ENCODE measurements around the gene KRTAP10-12. TPM values are rescaled to one million over a fixed set of nuclear protein-coding genes. Genes with fewer than 3 reads are reported as not detected.

KRTAP10-12 gene
- total and polyA plus RNA-seq, 4 donors: not detected

DNA sequence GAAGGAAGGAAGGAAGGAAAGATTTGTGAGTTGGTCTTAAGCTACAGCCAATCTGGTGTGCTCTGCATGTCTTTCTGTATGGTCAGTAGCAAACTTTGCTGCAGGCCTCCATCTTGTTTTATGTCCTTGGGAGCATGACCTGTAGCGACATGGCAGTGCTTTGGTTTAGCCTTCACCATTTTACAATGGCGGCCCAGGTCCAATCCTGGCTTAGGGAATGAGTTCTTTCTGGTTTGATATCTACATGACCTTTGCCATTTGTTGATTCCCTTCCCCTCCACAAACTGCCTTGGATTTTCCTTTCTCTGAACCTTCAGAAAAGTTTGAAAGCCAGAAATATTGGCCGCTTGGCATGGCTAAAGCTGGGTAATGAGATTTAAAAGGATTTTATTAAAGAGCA is 44.9 kb downstream of the KRTAP10-12 start:
- H3K27me3 ChIP-seq (ENCODE audit: control insufficient read depth in 3 of 3, insufficient read depth in 3 of 3, low read length in 2 of 3): no peaks in the 10 kb centered on the region
- H3K4me3 ChIP-seq: no peak overlapping the region
- H3K9ac ChIP-seq (ENCODE audit: insufficient read depth in 1 of 2, low read length in 2 of 2): no peak overlapping the region
- ATAC-seq (ENCODE audit: insufficient read depth, low FRiP score) (no peak), DNase-seq (no peak)
- TF ChIP-seq, protein P1, sequence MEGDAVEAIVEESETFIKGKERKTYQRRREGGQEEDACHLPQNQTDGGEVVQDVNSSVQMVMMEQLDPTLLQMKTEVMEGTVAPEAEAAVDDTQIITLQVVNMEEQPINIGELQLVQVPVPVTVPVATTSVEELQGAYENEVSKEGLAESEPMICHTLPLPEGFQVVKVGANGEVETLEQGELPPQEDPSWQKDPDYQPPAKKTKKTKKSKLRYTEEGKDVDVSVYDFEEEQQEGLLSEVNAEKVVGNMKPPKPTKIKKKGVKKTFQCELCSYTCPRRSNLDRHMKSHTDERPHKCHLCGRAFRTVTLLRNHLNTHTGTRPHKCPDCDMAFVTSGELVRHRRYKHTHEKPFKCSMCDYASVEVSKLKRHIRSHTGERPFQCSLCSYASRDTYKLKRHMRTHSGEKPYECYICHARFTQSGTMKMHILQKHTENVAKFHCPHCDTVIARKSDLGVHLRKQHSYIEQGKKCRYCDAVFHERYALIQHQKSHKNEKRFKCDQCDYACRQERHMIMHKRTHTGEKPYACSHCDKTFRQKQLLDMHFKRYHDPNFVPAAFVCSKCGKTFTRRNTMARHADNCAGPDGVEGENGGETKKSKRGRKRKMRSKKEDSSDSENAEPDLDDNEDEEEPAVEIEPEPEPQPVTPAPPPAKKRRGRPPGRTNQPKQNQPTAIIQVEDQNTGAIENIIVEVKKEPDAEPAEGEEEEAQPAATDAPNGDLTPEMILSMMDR (IDR thresholded peaks at IDR 0.05; ENCODE audit: control extremely low read depth, extremely low read depth): no peak
- no peaks in the 10 kb centered on the region for H3K36me3 ChIP-seq (ENCODE audit: control insufficient read depth in 4 of 4, insufficient read depth in 4 of 4, low read length in 4 of 4)
- H3K4me1 ChIP-seq (ENCODE audit: control insufficient read depth in 5 of 5, insufficient read depth in 5 of 5, low read length in 5 of 5): no peaks in the 10 kb centered on the region
- WGBS, 2 donors: 95 to 96% methylated on average over 3 of the region's 3 CpGs
- no peak overlapping the region for H3K27ac ChIP-seq (ENCODE audit: low read depth in 1 of 2, low read length in 1 of 2)
- peaks cover 3 to 26% (median 15%) of the 10 kb centered on the region in 4 donors for H3K9me3 ChIP-seq (ENCODE audit: control insufficient read depth in 4 of 4, insufficient read depth in 3 of 4, low read length in 3 of 4)

DNA sequence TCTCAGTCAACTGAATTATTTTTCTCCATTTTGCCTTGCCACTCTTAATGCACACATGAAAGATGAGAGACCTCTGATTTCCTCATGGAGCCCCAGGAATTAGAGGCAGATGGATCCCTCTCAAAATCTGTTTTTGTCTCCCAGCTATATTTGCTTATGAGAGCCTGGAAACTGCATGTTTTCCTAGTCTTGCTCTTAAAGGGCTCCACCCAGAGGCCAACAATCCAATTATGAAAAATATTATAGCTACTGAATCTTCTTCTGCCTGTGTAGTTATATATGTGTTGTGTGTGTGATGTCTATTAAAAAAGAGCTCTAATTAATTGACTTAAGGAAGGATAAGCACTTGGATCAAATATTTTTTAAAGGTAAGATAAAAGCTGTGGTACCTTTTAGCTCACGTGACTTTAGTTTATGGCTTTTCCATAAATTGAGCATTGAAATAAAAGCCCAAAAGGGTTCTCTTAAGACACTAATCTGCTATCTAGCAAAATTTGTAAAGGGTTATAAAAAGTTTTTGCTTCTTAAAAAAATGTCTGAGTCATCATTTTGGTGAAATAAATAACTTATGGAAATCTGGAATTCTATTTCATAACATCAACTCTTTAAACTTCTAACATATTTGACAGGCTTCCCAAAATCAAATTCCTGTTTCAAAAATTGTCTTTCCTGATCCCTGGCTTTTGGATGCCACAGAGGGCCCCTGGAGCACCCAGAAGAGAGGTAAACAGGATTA is 45.6 kb downstream of the KRTAP10-12 start:
- TF ChIP-seq, protein P1 (IDR thresholded peaks at IDR 0.05; ENCODE audit: control extremely low read depth, extremely low read depth): no peak
- Histone ChIP-seq H3K27ac (ENCODE audit: low read depth in 1 of 2, low read length in 1 of 2) (no peak overlapping the region), H3K36me3 (ENCODE audit: control insufficient read depth in 4 of 4, insufficient read depth in 4 of 4, low read length in 4 of 4) (no peaks in the 10 kb centered on the region), H3K4me3 (no peak overlapping the region), H3K4me1 (ENCODE audit: control insufficient read depth in 5 of 5, insufficient read depth in 5 of 5, low read length in 5 of 5) (no peaks in the 10 kb centered on the region), H3K9ac (ENCODE audit: insufficient read depth in 1 of 2, low read length in 2 of 2) (no peak overlapping the region), H3K9me3 (ENCODE audit: control insufficient read depth in 4 of 4, insufficient read depth in 3 of 4, low read length in 3 of 4) (peaks cover 3 to 21% (median 12%) of the 10 kb centered on the region in 4 donors), H3K27me3 (ENCODE audit: control insufficient read depth in 3 of 3, insufficient read depth in 3 of 3, low read length in 2 of 3) (no peaks in the 10 kb centered on the region)
- DNase-seq (no peak), ATAC-seq (ENCODE audit: insufficient read depth, low FRiP score) (no peak)
- 94 to 98% methylated on average over 1 of the region's 1 CpG for WGBS, 2 donors

Small RNA genes within 50 kb of the gene (small RNA-seq; reads per million reads assigned to genes)
- gene KRTAP12-6P (ENCODE audit: low replicate concordance): not detected

Other genes starting within 250 kb of the KRTAP10-12 start
- 1 to 10 TPM; 2.8 to 3.6 TPM for gene LRRC3, start 241.7 kb upstream of the KRTAP10-12 start, total RNA-seq
- gene LRRC3, start 241.7 kb upstream of the KRTAP10-12 start, polyA plus RNA-seq: 1 to 10 TPM; 1.4 to 2.0 TPM
- gene KRTAP10-1, start 157.0 kb upstream of the KRTAP10-12 start, total RNA-seq: not detected
- gene KRTAP10-1, start 157.0 kb upstream of the KRTAP10-12 start, polyA plus RNA-seq: not detected
- gene KRTAP10-2, start 145.7 kb upstream of the KRTAP10-12 start, total RNA-seq: not detected
- not detected for gene KRTAP10-2, start 145.7 kb upstream of the KRTAP10-12 start, polyA plus RNA-seq
- not detected for gene KRTAP10-3, start 138.4 kb upstream of the KRTAP10-12 start, total RNA-seq
- not detected for gene KRTAP10-3, start 138.4 kb upstream of the KRTAP10-12 start, polyA plus RNA-seq
- gene KRTAP10-4, start 123.4 kb upstream of the KRTAP10-12 start, total RNA-seq: not detected
- not detected for gene KRTAP10-4, start 123.4 kb upstream of the KRTAP10-12 start, polyA plus RNA-seq
- gene KRTAP10-5, start 116.6 kb upstream of the KRTAP10-12 start, total RNA-seq: not detected
- not detected for gene KRTAP10-5, start 116.6 kb upstream of the KRTAP10-12 start, polyA plus RNA-seq
- gene KRTAP10-6, start 104.7 kb upstream of the KRTAP10-12 start, total RNA-seq: not detected
- not detected for gene KRTAP10-6, start 104.7 kb upstream of the KRTAP10-12 start, polyA plus RNA-seq
- gene KRTAP10-7, start 96.6 kb upstream of the KRTAP10-12 start, total RNA-seq: not detected
- not detected for gene KRTAP10-7, start 96.6 kb upstream of the KRTAP10-12 start, polyA plus RNA-seq
- not detected for gene KRTAP10-8, start 85.1 kb upstream of the KRTAP10-12 start, total RNA-seq
- gene KRTAP10-8, start 85.1 kb upstream of the KRTAP10-12 start, polyA plus RNA-seq: not detected
- not detected for gene KRTAP10-9, start 70.1 kb upstream of the KRTAP10-12 start, total RNA-seq
- not detected for gene KRTAP10-9, start 70.1 kb upstream of the KRTAP10-12 start, polyA plus RNA-seq
- not detected for gene KRTAP10-10, start 59.8 kb upstream of the KRTAP10-12 start, total RNA-seq
- not detected for gene KRTAP10-10, start 59.8 kb upstream of the KRTAP10-12 start, polyA plus RNA-seq
- not detected for gene KRTAP10-11, start 50.8 kb upstream of the KRTAP10-12 start, total RNA-seq
- not detected for gene KRTAP10-11, start 50.8 kb upstream of the KRTAP10-12 start, polyA plus RNA-seq
- not detected for gene KRTAP12-4, start 42.5 kb upstream of the KRTAP10-12 start, total RNA-seq
- not detected for gene KRTAP12-4, start 42.5 kb upstream of the KRTAP10-12 start, polyA plus RNA-seq
- gene KRTAP12-3, start 39.2 kb upstream of the KRTAP10-12 start, total RNA-seq: not detected
- not detected for gene KRTAP12-3, start 39.2 kb upstream of the KRTAP10-12 start, polyA plus RNA-seq
- not detected for gene KRTAP12-2, start 30.2 kb upstream of the KRTAP10-12 start, total RNA-seq
- not detected for gene KRTAP12-2, start 30.2 kb upstream of the KRTAP10-12 start, polyA plus RNA-seq
- gene KRTAP12-1, start 15.0 kb upstream of the KRTAP10-12 start, total RNA-seq: not detected
- gene KRTAP12-1, start 15.0 kb upstream of the KRTAP10-12 start, polyA plus RNA-seq: not detected
- 1 to 10 TPM in 1 of 2 donors, under 1 TPM in 1; 0.43 to 2.1 TPM for gene TSPEAR, start 14.4 kb downstream of the KRTAP10-12 start, total RNA-seq
- gene TSPEAR, start 14.4 kb downstream of the KRTAP10-12 start, polyA plus RNA-seq: under 1 TPM; 0.02 to 0.12 TPM
- gene UBE2G2, start 104.6 kb downstream of the KRTAP10-12 start, total RNA-seq: 10 to 100 TPM; 87.0 to 93.2 TPM
- 10 to 100 TPM; 35.6 to 48.0 TPM for gene UBE2G2, start 104.6 kb downstream of the KRTAP10-12 start, polyA plus RNA-seq
- gene SUMO3, start 120.9 kb downstream of the KRTAP10-12 start, total RNA-seq: 10 to 100 TPM; 45.5 to 86.5 TPM
- 10 to 100 TPM; 40.4 to 96.4 TPM for gene SUMO3, start 120.9 kb downstream of the KRTAP10-12 start, polyA plus RNA-seq
- 100 to 1,000 TPM; 243 to 247 TPM for gene PTTG1IP, start 176.5 kb downstream of the KRTAP10-12 start, total RNA-seq
- 100 to 1,000 TPM; 139 to 209 TPM for gene PTTG1IP, start 176.5 kb downstream of the KRTAP10-12 start, polyA plus RNA-seq
- 100 to 1,000 TPM in 1 of 2 donors, 10 to 100 TPM in 1; 52.9 to 246 TPM for gene ITGB2, start 223.7 kb downstream of the KRTAP10-12 start, total RNA-seq
- 100 to 1,000 TPM; 128 to 376 TPM for gene ITGB2, start 223.7 kb downstream of the KRTAP10-12 start, polyA plus RNA-seq
- gene SLX9, start 242.9 kb downstream of the KRTAP10-12 start, total RNA-seq: 10 to 100 TPM; 10.3 to 36.9 TPM
- gene SLX9, start 242.9 kb downstream of the KRTAP10-12 start, polyA plus RNA-seq: 10 to 100 TPM; 23.9 to 30.1 TPM

Measured in lung (tissue), 13 donors.